Measurements from ENCODE around the gene TMEM203.

The TMEM203 gene

GRCh38 chr9:137228968-137229896 is 23.8 kb upstream of the TMEM203 start:
- DNase-seq = no peak

GRCh38 chr9:137228506-137228967 is 23.1 kb upstream of the TMEM203 start:
- DNase-seq = no peak

GRCh38 chr9:137227853-137228505 is 22.5 kb upstream of the TMEM203 start:
- DNase-seq = no peak

- DNase-seq = peak; percentile 55 to 78 (median 75)
Observed at GRCh38 chr9:137227054-137227852, 21.8 kb upstream of the TMEM203 start, which contains the start of gene RNF224. Gene RNF224, plus strand, starts transcription at chr9:137227502. Its CDS starts 834 bp downstream, at chr9:137228336.

- DNase-seq = no peak
Observed at GRCh38 chr9:137226338-137227053, 21.0 kb upstream of the TMEM203 start.

GRCh38 chr9:137225699-137226331 is 20.4 kb upstream of the TMEM203 start:
- no peak for DNase-seq

GRCh38 chr9:137224830-137225694 is 19.6 kb upstream of the TMEM203 start, which contains the start of gene CYSRT1:
Gene CYSRT1, plus strand, starts transcription at chr9:137225174. Its CDS starts 448 bp downstream, at chr9:137225622.
- no peak for DNase-seq

GRCh38 chr9:137223078-137223970 is 17.9 kb upstream of the TMEM203 start:
- peak; percentile 95 to 99 (median 97) for DNase-seq

GRCh38 chr9:137222190-137223077 is 17.0 kb upstream of the TMEM203 start, which contains the start of gene RNF208:
Gene RNF208, minus strand, starts transcription at chr9:137222240. Its CDS starts 1,028 bp downstream, at chr9:137221212.
- DNase-seq = no peak

GRCh38 chr9:137221506-137222111 is 16.2 kb upstream of the TMEM203 start:
- no peak for DNase-seq

GRCh38 chr9:137221095-137221505 is 15.7 kb upstream of the TMEM203 start:
- no peak for DNase-seq

- no peak for DNase-seq
Observed at GRCh38 chr9:137220317-137221094, 15.1 kb upstream of the TMEM203 start.

- no peak for DNase-seq
Observed at GRCh38 chr9:137219757-137220316, 14.4 kb upstream of the TMEM203 start.

GRCh38 chr9:137218754-137219271 is 13.4 kb upstream of the TMEM203 start:
- no peak for DNase-seq

GRCh38 chr9:137218212-137218753 is 12.8 kb upstream of the TMEM203 start:
- no peak for DNase-seq

All from T-helper 1 cell (primary cell).